HuH-7.5 (cell line): ENCODE data around the gene ZNF211.

Experiments
- DNase-seq: peaks from one replicate; pipeline ENCODE4 v3.0.0; 2011; ENCODE audit warnings: low spot score

The ZNF211 gene

DNA sequence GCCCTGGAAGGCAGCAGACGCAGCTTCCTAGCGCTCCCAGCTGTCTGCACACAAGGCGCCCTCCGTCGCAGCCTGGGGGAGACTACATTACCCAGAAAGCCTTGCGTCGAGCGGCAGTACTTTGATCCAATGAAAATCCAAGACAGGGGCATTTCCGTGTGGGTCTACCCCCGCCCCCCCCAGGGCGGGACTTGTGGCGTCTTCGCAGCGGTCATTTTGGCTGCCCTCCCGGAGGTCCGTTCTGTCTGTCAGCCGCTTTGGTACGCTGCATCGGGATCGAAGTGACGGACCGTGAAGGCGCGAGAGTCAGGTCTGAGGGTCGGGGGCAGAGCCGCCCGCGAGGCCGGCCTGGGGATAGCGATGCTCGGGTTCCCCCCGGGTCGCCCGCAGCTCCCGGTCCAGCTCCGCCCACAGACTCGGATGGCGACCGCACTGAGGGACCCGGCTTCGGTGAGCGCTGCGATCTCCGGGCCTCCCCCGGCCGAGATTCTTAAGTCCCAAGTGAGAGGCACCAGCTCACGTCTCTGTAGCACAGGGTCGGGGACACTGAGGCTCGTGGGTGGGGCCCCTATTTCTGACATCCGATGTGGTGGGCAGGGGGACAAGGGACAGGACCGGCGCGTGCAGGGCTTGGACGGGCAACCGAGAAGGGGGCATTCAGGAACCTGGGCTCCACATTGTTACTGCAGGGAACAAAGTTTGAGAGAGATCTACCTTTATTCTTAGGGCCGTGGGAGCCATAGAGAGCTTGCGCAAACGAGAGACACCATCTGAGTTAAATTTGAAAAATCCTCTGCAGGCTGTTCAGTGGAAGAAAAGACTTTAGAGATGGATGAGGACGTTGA, at the start of gene ZNF211:
ZNF211 (plus strand) TSS at position 182 of the 845 bp plus-strand sequence; CDS start at position 361, 179 bp downstream.
- DNase-seq = peak; percentile 89

DNA sequence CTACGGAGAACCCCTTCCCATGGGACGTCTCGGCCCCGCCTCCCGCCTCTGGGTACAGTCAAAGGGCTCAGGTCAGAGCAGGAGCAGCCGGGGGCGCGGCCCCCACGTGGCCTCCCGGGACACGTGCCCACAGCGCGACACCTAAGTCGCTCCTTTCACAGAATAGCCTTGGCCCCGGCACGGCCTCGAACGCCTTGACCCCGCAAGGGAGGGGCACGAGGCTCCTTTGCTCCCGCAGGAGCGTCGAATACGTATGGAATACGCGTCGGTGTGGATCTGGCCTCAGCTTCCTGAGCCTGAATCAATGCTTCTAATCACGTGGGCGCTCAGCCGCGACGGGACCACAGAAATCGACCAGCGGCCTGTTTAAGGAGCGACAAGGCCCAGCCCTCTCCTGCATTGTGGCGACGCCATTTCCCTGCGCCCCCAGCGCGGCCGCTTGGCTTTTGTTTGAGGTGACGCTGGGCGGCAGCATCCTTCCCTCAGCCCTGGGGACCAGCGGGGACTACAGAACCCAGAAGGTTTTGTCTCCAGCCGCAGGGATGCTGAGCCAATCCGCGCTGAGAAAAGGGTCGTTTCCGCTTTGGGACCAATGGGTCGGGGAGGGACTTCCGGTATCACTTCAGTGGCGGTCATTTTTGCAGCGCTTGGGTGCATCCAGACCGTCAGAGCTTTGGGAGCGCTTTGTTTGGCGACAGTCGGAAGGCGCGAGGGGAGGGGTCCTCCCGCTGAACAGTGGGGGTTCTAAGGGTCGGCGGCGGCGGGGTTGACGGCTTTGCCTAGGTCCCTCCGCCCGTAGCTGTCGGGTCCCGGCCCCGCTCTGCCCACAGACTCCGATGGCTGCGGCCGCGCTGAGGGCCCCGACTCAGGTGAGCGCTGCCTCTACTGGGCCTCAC, 49.2 kb upstream of the ZNF211 start, which contains the start of gene ZIK1:
ZIK1 (plus strand) TSS at position 625 of the 896 bp plus-strand sequence; CDS start at position 837, 212 bp downstream.
- DNase-seq = peak; percentile 81

DNA sequence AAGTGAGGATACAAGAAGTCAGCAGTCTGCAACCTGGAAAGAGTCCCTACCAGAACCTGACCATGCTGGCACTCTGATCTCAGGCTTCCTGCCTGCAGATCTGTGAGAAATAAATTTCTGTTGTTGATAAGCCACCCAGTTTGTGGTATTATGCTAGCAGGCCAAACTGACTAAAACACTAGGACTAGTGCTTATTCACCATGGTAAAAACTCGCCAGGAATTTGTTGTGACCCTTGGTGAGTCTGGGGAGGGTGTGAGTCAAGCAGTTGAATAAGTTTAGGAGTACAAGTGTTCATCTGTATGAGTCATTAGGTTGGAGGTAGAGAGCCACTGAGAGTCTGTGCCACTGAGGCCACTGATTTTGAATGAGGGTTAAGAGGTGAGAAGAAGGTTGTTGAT, 45.4 kb upstream of the ZNF211 start:
- DNase-seq = no peak

DNA sequence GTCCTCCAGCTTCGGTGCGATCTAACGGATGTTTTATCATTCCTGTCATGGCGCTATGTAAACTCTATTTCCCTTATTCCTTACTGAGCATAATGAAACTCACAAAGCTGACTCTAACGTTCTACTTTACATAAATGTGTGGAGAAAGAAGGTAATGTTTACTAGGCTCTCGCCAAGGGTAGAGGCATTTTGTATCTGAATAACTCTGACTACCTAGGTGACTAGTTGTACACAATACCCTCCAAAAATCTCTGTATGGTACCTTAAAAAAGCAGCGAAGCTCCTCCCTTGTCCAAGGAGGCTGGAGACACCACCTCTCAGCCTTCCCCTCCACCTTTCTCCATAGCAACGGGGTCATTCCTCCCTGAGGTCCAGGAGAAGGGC, 33.6 kb upstream of the ZNF211 start:
- no peak for DNase-seq

DNA sequence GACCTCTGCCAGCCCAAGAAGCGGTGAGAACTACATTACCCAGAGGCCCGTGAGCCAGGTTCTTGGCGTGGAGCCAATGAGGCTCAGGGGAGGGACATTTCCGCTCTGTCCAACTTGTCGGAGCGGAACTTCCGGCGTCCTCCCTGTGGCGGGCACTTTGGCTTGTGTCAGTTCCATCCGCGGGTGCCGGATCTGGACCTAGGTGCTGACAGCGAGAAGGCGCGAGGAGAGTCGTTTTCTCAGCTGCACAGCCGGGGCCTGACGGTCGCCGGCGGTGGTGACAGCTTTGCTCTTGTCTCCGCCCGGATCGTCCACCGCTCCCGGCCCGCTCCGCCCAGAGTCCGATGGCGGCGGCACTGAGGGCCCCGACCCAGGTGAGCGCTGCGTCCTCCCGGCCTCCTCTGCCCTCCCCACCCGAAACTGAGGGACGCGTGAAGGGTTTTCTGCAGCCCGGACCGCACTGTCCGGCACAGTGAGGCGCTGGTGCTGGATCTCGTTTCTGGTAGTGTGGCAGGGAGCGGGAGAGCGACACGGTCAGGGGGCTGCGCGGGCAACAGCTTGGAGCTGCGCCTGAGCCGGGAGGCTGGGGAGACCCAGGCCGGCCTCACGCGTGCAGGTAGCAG, 33.1 kb upstream of the ZNF211 start, which contains the start of gene ZNF530:
ZNF530 (plus strand) TSS at position 125 of the 623 bp plus-strand sequence. CDS start 4,461 bp downstream, outside the sequence.
- peak; percentile 92 for DNase-seq

DNA sequence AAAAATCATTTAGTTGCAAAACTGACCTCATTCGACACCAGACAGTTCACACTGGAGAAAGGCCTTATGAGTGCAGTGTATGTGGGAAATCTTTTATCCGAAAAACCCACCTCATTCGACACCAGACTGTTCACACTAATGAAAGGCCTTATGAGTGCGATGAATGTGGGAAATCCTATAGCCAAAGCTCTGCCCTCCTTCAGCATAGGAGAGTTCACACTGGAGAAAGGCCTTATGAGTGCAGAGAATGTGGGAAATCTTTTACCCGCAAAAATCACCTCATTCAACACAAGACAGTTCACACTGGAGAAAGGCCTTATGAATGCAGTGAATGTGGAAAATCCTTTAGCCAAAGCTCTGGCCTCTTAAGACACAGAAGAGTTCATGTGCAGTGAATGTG, 26.0 kb upstream of the ZNF211 start:
- DNase-seq = no peak

DNA sequence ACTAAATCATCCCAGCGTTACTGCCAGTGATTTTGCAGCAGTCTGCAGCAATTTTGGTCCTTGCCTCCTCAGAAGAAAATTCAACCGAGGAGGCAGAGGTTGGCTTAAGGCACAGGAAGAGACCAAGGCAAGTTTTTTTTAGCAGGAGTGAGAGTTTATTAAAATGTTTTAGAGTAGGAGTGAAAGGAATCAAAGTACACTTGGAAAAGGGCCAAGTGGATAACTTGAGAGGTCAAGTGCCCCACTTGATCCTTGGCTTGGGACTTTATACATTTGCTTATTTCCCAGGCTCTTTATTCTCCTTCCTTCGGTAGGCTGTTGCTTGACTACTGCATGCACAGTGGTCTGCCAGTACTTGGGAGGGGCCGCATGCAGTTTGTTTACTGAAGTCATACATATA, 21.9 kb upstream of the ZNF211 start:
- DNase-seq = no peak

DNA sequence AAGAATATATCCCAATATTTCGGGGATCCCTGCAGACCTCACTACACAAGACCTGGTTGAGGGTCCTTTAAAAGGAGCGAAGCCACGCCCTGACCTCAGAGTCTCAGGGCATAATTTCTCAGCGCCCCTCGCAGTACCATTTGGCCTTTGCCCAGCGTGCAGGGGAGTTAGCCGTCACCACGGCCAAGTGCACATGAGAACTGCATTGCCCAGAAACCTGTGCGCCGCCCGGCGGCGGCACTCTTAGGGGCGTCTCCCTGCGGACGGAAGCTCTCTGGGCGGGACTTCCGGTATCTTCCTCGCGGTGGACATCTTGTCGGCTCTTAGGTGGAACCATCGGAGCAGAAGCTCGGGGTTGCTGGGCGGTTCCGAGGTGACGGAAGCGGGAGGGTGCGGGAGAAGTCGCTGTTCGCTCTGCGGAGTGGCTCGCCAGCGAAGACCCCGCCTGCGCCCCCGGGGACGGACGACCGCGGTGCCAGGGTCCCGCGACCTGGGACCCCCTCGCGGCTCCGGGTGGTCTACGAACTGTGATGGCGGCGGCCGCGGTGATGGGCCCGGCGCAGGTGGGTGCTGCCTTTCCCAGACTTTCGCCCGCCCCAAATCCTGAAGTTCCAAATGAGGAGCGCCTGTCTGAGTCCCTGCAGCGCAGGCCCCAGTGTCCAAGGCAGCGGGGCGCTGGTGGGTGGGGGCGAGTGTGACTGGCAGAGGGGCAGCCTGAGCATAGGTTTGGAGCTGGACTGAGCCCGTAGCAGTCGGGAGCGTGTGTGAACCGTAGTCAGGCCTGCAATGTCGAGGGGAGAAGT, 18.8 kb upstream of the ZNF211 start, which contains the start of gene ZNF134:
ZNF134 (plus strand) TSS at position 302 of the 803 bp plus-strand sequence. CDS start 5,227 bp downstream, outside the sequence.
- peak; percentile 92 for DNase-seq

DNA sequence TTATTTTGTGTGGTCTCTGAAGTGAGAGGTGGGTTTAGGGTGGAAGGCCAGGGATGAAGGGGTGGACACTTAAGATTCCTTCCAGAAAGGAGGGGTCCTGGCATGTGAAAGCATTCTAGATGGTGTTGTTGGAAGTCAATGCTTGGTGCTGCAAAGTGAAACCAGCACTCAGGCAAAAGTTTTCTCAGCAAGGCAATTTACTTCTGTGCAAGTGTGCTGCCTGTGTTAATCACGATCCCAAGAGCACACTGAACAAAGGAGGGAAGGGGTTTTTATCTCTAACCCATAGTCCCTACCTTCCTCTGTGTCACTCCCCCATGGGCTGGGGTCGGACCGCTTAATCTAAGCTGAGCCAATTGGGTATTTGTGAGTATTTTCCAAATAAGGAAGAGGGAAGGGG, 17.6 kb upstream of the ZNF211 start:
- DNase-seq = no peak

DNA sequence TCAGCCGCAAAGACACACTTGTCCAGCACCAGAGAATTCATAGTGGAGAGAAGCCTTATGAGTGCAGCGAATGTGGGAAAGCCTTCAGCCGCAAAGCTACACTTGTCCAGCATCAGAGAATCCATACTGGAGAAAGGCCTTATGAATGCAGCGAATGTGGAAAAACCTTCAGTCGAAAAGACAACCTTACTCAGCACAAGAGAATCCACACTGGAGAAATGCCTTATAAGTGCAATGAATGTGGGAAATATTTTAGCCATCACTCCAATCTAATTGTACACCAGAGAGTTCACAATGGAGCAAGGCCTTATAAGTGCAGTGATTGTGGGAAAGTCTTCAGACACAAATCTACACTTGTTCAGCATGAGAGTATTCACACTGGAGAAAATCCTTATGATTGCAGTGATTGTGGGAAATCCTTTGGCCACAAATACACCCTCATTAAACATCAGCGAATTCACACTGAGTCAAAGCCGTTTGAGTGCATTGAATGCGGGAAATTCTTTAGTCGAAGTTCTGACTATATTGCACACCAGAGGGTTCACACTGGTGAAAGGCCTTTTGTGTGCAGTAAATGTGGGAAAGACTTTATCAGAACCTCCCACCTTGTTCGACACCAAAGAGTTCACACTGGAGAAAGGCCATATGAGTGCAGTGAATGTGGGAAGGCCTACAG, 12.2 kb upstream of the ZNF211 start:
- no peak for DNase-seq

DNA sequence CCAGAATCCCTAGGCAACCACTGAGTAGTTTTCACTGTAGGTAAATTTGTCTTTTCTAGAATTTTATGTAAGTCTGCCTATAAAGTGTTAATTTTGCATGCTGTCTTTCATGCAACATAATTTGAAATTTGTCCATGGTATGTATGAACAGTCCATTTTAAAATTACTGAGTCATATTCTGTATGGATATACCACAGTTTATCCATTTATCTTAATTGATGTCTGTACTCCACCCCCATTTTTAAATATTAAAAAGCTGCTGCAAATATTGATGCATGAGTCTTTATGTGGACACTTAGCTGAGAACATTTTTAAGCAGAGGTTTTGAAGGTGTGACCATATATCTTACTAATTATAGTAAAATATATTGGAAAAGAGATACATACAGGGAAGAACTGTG, 9.9 kb upstream of the ZNF211 start:
- DNase-seq = no peak

DNA sequence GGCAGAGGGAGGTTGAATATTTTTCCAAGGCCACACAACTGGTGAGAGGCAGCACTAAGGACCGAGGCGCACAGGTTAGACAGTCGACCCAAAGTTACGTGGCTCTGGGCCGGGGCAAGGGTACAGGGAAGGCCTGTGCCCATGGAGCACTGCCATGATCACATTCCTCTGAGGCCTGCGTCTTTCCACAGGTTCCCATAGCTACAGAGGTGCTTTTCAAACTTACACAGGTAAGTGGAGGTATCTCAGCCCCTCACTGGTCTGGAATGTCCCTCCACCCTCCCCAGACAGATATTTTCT, 814 bp downstream of the ZNF211 start:
- no peak for DNase-seq

DNA sequence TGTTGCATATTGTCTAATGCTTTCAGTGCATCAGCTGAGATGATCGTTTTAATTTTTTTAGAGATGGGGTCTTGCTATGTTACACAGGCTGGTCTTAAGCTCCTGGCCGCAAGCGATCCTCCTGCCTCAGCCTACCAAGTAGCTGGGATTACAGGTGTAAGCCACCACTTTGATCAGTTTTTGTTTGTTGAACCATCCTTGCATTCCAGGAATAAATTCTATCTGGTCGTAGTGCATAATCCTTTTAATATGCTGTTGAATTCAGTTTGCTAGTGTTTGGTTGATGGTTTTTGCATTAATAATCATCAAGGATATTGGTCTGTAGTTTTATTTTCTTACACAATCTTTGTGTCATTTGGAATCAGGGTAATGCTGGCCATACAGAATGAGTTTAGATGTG, 4.4 kb downstream of the ZNF211 start:
- DNase-seq = no peak

DNA sequence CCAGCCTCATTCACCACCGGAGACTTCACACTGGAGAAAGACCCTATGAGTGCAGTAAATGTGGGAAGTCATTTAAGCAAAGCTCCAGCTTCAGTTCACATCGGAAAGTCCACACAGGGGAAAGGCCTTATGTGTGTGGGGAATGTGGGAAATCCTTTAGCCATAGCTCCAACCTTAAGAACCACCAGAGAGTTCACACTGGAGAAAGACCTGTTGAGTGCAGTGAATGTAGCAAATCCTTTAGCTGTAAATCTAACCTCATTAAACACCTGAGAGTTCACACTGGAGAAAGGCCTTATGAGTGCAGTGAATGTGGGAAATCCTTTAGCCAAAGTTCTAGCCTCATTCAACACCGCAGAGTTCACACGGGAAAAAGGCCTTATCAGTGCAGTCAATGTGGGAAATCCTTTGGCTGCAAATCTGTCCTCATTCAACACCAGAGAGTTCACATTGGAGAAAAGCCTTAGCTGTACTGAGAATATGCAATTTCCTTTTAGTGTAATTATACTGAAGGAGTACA, 8.8 kb downstream of the ZNF211 start:
- DNase-seq = no peak

DNA sequence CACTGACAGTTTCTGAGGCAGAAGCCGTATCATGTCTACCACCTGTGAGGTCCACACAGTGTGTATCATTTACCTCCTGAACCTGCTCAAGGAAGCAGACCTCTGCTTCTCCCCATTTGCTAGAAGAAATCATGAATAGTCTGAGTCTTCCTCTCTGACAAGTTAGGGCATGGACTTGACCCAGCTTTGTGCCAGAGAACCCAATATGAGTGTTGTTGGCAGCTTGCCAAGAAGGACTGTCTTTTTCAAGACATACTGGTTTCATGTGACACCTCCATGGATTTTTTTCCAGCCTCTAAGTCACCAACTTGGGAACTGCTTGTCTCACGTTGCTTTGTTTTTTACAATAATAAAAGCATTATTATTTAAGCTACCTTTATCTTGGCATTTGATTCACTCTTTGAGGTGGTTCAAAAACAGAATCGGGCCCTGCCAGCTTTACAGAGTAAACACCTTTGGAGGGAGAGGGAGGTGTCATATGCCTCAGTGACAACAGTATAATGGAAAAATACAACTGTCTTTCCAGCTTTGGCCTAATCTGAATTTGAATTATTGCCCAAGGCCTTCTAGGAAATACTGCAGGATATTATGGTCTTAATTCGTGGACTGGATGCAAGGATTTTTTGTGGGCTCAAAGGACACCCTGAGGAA, 9.6 kb downstream of the ZNF211 start:
- no peak for DNase-seq

DNA sequence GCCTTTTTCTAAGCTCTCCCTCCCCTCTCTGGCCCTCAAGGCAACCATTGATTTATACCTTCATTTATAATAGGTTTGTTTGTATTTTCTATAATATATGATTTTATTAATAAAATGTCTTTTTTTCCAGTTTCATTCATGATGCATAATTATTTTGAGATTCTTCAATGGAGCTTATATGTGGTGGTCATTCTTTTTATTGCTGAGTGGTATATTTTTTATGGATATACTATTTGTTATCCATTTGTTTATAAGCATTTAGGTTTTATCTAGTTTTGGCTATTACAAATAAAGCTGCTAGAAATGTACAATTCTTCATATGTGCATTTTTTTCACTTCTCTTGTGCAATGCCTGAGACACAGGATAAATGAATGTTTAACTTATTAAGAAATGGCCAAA, 10.8 kb downstream of the ZNF211 start:
- DNase-seq = no peak

DNA sequence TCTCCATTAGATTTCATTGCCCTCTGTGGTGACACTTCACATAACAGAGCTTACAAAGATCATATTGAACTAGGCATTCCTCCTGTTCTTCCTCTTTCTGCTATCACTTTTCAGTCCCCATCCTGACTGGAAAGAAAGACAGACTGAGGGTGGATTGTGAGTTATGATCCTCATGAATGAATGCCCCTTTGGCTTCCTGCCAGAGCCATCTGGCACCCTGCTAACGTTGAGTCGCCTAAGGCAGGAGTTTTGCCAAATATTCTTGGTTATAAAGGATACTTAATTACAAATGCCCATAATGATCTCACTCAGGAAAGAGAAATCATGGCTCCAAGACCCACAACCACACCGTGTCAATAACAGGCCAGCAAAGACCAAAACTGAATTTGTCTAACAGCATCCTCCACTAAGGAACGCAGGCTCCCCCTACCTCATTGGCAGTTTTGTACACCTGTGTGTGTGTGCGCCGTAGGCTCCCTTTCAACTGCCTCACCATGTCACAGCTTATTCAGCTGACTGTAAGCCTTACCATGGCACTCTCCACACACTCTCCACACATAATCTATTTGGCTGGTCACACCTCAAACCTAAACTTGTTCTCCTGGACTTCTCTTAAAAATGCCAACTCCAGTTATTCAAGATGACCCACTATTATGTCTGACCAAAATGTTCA, 15.5 kb downstream of the ZNF211 start:
- no peak for DNase-seq

DNA sequence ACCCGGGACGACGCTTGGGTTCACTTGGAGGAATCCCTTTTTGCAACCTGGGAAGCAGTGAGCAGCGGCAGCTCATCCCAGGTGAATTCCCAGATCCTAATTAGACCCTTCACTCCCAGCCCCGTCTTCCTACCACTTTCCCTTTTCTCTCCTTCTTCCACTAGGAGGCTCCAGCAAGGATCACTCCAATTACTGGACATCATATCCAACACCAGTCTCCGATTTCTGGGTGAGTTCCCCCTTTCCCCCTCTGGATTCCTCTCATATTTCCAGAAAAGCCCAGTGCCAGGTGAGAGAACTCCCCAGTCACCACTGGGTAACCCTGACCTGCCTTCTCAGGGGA, 18.7 kb downstream of the ZNF211 start:
- no peak for DNase-seq

DNA sequence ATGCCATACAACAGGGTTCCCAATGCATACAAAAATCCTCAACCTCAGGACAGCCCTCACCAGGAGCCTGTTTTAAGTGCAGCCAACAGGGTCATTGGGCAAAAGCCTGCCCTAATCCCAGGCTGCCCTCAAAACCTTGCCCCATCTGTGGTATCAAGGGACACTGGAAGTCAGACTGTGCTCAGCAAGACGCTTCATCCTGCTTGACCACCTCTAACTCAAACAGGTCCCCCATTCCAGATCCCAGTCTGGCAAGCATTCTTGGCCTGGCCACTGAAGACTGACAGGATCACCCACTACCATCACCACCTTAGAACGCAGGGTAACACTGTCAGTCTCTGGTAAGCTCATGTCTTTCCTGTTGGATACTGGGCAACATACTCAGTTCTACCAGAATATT, 20.7 kb downstream of the ZNF211 start:
- DNase-seq = no peak

DNA sequence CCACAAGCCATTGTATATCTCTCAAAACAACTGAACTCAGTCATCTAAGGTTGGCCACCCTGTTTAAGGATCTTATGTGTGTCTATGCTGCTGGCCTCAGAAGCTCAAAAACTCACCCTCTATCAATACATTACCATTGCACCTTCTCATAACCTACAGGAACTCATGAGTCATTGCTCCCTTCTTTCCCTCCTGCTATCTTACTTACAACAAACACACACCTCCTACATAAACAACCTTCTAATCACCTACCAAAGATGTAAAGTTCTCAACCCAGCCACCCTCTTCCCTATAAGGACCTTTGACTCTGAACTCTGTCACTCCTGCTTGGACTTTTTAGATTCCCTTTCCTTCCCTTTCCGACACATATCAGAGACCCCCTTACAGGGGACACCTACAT, 22.5 kb downstream of the ZNF211 start:
- DNase-seq = no peak
